Measurements from ENCODE around the gene NOL8.
A peak's percentile ranks its signal among the peaks of the same experiment; 100 is the strongest.

NOL8 gene

DNA sequence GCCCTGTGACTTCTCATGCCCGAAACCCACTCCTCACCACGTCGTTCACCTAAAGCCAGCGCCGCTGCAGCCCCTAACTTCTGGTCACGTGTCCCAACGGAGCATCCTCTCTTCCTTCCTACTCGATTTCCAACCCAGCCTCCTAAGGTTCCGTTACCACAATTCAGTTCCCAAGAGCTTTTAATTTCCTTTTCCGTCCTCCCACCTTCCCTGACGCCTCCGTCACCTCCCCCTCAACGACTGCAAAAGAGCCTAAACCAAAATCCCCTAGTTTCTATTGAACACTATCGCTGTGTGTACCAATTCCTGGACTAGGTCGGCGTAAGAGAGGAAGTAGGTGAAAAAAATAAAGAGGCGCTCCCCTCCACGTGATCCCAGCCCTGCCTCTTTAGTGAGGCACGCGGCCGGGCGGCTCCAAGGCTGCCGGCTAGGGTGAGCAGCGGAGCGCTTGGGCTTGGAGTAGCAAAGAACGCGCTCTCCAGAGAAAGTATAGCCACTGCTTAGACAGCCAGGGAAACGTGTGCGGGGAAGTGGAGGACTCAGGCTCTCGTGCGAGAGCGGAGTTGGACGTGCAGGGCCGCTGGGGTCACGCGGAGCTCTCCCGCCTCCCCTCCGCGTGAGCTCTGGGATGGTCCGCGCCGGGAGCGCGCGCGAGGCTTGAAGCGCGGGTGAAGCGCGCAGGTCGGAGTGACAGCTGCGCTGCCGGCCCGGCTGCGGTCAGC lies at the start of gene NOL8, which contains the start of gene CENPP:
NOL8 (minus strand) TSS at position 82 of the 722 bp plus-strand sequence. CDS start 1,189 bp downstream, outside the sequence.
CENPP (plus strand) TSS at position 685 of the 722 bp plus-strand sequence.
- DNase-seq (ENCODE audit: low read depth in 3 of 3, low spot score in 1 of 3): peak; percentile 53 to 60 (median 55)

DNA sequence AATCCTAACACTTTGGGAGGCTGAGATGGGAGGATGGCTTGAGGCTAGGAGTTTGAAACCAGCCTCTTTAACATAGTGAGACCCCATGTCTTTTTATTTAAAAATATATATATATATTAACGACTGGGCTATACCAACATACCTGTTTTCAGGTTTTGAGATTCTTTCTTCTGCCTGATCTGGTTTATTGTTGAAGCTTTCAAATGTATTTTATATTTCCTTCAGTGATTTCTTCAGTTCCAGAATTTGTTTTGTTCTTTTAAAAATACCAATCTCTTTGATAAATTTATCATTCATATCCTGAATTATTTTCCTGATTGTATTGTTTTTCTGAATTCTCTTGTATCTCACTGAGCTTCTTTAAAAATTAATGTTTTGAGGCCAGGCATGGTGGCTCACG lies 48.0 kb upstream of the NOL8 start:
- DNase-seq (ENCODE audit: low read depth in 3 of 3, low spot score in 1 of 3): no peak

GRCh38 chr9:92369075-92369474 lies 43.9 kb upstream of the NOL8 start:
- DNase-seq (ENCODE audit: low read depth in 3 of 3, low spot score in 1 of 3): no peak

DNA sequence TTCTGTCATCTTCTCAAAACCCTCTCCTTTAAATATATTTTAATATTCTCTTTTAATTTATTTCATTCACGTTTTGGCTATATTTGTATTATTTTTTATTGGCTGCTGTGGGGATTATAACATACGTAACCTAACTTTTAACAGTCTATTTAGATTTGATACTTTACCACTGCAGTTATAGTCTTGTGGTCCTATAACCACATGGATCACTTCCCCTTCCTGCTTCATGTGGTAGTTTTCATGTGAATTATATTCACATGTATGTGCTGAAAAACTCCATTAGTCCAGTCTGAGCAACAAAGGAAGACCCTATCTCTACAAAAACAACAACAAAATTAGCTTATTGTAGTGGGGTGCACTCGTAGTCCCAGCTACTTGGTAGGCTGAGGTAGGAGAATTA lies 34.9 kb upstream of the NOL8 start:
- DNase-seq (ENCODE audit: low read depth in 3 of 3, low spot score in 1 of 3): no peak

DNA sequence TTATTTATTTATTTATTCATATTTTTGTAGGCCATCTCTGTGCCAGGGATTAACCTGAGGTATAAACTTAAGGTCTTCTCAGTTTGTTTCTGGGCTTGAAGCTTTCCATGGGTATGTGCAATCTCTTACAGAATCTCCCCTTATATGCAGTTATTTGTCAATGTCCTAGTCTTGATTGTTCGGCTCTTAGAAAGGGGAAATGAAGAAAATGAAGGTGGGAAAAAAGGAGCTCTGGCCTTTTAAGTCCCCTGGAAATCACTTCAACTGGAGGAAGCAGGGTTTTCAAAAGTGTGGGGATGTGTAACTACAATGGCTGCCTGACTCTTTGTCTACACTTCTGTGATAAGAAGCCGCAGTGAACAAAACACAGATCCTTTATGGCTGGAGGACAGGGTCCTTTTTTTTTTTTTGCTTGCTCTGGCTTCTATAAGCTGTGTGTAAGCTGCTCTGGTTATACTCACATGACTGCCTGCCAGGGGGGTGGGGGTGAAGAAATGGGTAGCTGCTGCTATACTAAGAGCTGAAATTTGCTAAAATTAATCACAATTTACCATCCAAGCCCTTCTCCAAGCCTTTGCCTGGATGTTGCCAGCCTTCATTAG lies 34.3 kb upstream of the NOL8 start:
- no peak for DNase-seq (ENCODE audit: low read depth in 3 of 3, low spot score in 1 of 3)

- no peak for DNase-seq (ENCODE audit: low read depth in 3 of 3, low spot score in 1 of 3)
Observed at GRCh38 chr9:92353051-92353450, 27.9 kb upstream of the NOL8 start.

- no peak for DNase-seq (ENCODE audit: low read depth in 3 of 3, low spot score in 1 of 3)
Observed at GRCh38 chr9:92350740-92351133, 25.6 kb upstream of the NOL8 start.

DNA sequence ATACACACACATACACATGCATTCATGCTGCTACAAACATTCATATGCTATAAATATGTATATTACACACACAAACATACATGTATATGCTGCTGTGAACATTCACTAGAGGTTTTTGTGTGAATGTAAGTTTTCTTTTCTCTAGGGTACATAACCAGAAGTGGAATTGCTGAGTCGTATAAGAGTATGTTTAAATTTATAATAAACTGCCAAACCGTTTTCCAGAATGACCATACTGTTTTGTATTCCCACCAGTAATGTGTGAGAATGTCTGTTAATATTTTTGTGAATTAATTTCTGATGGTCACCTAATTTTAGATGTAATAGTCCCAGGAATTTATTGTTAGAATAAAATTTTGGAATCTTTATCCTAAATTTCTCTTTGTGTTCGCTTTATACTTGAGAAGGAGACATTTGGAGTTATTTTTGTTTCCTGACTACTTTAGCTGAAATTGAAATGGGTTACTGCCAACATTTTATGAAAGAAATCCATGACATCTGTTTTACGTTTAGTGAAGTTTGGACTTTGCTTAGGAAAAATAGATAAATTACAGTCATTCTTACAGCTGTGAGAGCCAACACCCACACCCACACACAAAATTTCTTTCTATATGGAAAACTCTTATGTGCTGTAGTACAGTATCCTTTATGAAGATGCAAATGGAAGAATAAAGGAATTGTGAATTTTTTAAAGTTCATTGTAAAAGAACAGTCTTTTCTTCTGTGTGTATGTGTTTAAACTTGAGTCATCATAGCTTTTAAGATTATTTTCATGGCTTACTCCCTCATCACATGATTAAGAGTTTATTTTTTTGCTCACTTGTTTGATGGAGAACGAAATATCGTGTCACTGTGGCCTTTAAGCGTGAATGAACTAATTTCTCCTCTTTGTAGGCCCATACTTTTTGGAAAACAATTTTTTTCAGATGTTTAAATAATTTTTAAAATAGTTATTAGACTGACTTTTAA lies 24.9 kb upstream of the NOL8 start:
- no peak for DNase-seq (ENCODE audit: low read depth in 3 of 3, low spot score in 1 of 3)

DNA sequence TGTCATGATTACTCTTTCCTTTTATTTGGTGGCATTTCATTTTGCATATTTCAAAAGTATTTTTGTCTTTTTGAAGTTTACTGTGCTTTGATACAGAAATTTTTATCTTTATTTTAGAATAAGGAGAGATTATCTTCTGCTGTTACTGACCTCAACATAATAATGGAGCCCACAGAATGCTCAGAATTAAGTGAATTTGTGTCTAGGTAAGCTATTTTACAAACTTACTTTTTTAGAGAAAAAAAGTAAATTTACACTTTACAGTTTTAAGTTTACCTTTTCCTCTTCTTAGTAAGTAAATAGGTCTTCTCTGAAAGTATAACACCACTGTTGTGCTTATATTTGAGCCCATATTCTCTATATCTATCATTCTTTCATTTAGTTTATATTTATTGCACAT lies 20.4 kb upstream of the NOL8 start:
- DNase-seq (ENCODE audit: low read depth in 3 of 3, low spot score in 1 of 3): no peak

GRCh38 chr9:92342825-92343488 lies 17.8 kb upstream of the NOL8 start:
- DNase-seq (ENCODE audit: low read depth in 3 of 3, low spot score in 1 of 3): no peak

DNA sequence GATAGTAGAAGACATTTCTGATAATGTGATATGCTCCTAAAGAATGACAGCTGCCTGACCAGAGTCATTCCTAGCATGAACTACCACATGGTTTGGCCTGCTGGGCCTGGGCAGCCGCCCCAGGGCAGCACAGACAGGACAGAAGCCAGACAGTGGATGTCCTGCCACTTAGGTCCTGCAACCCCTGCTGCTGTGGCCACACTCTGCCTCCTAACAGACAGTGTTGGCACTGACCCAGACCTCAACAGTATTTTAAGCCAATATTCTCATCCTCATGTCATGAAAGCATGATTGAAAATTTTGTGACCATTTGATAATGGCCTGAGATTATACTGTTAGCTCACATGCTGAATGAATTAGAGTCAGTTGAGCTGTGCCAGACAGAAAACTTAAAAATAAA lies 16.4 kb upstream of the NOL8 start:
- DNase-seq (ENCODE audit: low read depth in 3 of 3, low spot score in 1 of 3): no peak

DNA sequence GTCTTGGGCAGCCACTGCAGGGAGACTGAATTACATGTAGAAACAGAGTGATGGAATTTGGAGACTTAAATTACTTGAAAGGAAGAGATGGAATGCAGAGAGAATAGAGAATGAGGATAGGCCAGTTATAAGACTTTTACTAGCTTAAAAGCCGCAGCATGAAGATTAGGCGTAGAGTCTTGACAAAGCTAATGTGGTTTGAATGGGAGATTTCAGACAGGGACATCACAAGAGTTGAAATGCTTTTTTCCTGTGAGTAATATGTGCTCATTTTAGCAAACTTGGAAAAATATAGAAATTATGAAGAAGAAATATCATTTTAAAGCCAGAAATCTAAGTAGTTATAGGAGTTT lies 8.1 kb upstream of the NOL8 start:
- no peak for DNase-seq (ENCODE audit: low read depth in 3 of 3, low spot score in 1 of 3)

DNA sequence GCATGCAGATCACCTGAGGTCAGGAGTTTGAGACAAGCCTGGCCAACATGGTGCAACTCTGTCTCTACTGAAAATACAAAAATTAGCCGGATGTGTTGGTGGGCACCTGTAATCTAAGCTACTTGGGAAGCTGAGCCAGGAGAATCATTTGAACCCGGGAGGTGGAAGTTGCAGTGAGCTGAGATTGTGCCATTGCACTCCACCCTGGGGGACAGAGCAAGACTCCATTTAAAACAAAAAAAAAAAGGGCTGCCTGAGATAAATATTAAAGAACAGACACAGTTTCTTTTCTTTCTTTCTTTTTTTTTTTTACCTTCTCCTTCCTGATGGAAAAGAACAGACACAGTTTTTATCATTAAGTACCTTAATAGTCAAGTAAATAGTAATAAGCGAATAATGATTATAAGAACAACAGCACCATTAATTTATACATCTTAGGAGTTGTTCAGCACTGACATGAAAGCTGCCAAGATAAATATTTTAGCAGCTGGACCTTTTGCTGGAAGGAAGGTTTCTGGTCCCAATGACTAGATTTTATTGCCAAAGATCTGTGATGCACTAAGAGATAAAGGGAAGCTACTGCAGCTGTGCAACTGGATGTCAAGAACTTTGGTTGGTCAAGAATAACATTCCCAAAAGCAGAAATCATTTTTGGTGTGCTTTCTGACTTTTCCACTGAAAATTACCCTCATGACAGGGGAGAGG lies 7.6 kb upstream of the NOL8 start:
- DNase-seq (ENCODE audit: low read depth in 3 of 3, low spot score in 1 of 3): no peak

- no peak for DNase-seq (ENCODE audit: low read depth in 3 of 3, low spot score in 1 of 3)
Observed at GRCh38 chr9:92328225-92328624, 3.1 kb upstream of the NOL8 start.

GRCh38 chr9:92327283-92327850 lies 2.2 kb upstream of the NOL8 start:
- DNase-seq (ENCODE audit: low read depth in 3 of 3, low spot score in 1 of 3): no peak

DNA sequence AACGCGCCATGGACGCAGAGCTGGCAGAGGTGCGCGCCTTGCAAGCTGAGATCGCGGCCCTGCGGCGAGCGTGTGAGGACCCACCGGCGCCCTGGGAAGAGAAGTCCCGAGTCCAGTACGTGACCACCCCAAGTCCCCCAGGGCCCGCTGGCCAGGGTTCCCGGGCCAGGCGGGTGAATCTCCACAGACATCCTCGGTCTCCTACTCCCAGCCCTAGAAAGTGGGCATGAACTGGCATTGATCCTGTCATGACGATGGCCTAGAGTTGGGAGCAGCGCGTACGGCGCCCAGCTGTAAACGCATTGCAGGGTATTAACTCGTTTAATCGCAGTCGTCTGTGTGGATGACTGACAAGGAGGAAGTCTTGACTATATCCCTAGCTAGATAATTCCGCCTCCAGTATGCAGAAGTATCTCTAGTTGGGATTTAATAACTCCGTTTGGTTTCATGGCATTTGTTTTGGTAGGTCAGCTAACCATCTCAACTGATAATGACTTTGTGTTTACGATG lies 896 bp upstream of the NOL8 start:
- DNase-seq (ENCODE audit: low read depth in 3 of 3, low spot score in 1 of 3): no peak

DNA sequence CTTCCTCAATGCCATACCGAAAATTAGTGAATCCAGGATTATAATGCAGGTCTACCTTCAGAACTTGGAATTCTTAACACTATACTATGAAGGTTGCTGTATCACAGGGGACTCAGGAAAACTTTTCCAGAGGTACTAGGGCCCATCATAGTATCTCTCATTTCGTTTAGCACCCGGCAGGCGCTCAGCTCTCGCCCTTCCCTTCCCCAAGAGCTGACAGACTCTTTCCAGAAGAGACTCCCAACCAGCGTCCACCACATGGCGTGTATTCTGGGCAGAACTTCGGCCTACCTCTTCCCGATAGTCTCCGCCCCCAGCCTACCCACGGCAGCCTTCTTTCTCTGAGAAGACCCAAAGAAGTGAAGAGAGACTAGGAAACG lies 271 bp downstream of the NOL8 start:
- no peak for DNase-seq (ENCODE audit: low read depth in 3 of 3, low spot score in 1 of 3)

GRCh38 chr9:92324431-92324830 lies 719 bp downstream of the NOL8 start:
- DNase-seq (ENCODE audit: low read depth in 3 of 3, low spot score in 1 of 3): no peak

DNA sequence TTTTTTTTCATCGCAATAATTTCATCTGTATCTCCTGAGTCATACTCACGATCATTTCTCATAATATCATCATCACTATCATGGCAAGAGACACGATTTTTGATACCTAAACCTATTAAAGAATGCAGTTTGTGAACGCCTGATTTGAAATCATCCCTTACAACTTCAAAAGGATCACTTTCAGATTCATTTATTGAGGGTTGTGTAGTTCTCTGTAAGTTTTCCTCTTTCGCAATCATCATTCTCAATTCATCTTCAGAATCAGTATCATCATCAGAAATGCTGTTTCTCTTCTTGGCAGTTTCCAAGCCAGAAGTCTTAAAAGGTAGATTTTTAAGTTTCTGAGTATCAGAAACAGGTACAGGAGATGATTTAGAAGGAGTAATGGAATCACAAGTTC lies 9.7 kb downstream of the NOL8 start:
- no peak for DNase-seq (ENCODE audit: low read depth in 3 of 3, low spot score in 1 of 3)

DNA sequence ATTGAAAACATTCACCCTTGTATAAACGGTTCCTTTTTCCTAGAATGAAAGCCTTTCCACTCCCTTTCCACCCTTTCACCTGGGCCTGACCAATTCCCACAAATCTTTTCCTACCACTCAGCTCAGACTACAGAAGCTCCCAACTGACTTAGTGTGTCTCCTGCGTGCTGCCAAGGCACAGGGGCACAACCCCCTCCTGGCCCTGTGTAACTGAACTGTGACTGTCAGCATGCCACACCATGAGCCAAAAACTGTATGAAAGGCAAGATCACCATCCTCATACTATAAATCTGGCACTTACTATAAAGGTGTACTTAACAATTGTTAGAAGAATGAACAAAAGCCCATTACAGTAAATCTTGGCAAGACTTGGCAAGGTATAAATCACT lies 11.5 kb downstream of the NOL8 start:
- no peak for DNase-seq (ENCODE audit: low read depth in 3 of 3, low spot score in 1 of 3)
